ENCODE data around the gene RALB.
"Not testable (repeated sequence)": the region's sequence is repeated elsewhere in the genome, so short reads cannot be mapped to it uniquely, and the experiment has no call there.

The RALB gene

GRCh38 chr2:120244656-120245519, 7.8 kb upstream of the RALB start:
- DNase-seq, result no peak

DNA sequence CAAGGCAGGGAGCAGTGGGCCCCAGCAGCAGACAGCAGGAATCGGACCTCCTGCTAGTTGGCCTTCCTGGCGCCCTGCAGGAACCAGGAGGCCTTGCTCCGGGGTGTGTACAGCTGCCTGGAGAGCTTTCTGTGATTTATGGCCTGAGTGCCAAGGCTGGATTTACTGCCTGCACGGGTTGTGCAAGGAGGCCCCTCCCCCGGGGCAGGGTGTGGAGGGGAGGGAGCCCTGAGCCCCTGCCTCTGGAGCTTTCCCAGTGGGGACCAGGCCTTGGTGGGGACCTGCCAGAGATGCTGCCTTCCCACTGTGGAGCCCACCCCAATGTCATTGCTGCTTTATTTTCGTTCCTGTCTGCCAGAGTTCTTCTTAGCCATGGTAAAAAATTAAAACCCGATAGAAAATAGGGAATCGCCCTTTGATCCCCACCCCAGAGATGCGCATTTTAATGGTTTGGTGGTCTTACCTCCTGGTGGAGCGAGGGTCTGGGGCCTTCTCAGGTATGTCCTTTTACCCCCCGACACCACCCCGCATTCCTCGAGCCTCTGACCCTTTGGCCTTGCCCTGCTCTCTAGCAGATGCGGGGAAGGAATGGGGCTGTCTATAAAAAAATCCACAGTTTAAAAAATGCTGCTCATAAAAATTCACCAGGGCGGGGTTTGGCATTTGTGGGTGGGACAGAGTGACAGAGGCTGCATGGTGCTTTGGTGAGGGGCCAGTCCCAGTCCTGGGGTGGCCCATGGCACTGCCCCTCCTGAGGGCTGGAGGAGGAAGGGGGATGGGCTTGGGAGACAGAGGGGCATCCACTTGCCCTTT, 6.9 kb upstream of the RALB start:
- DNase-seq, result no peak

DNA sequence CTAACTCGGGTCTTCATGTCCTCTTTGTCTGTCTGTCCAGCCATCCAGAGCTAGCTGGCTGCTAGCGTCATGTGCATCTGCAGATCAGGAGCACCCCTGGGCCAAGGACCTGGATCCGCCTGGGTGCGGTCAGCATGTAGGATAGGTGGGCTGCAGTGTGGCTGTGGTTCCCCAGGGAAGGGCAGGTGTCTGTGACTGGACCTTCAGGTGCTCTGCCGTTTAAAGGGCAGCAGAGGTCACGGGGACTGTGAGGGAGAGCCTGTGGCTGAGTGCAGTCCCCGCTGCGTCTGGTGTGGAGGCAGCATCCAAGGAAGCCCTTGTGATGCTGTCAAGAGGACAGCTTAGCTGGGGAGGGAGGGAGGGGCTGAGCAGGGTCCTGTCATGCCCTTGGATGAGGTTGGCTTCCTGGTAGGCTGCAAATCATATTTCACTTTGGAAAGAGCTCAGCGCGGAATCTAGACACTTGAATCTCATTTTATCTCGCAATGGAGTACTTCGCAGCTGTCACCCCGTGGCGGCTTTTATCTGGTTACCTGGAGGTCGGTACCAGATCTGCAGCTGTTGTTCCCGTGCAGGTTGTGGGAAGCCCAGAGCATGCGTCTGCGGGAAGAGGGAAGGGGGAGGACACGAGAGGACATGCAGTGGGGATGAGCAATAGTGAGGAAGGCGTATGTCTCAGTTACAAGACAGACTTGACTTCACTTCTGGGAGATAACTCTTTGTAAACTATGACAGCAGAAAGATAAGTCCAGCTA, 5.9 kb upstream of the RALB start:
- DNase-seq, result no peak

DNA sequence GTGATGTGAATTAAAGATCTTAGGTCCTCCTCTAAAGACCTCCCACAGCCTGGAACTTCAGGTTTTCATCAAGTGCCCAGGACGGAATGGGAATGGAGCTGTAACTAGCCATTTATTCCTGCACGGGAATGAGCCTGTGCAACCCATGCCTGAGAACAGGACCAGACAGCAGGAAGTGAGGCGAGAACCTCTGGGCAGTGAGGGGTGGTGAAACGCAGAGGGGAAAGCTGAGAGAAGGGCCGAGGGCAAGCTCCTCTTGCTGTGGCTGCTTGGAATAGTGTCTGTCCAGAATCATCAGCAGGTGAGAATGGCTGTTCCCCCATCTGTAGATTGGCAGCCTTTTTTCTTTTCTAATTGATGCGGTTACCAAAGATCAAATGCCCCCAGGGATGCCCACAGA, 4.8 kb upstream of the RALB start:
- no peak for DNase-seq

DNA sequence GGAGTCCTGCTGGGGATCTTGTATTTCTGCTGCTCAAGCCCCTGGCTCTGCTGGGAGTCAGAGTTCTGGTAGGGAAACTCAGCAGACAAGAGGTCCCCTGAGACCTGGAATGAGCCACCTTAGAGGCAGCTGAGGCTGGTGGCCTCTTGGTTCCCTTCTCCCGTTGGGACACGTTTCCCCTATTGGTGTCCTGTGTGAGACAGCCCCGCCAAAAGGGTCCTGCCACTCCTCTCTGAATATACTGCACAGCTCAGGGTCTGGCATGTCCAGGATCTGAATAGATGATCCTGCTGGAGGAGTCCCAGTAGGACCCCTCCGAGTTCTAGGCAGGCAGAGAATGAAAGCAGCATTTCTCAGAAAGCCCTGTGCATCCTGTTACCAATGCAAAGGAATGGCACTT, 2.0 kb upstream of the RALB start:
- DNase-seq, result no peak

- DNase-seq, result no peak
These were observed 1.6 kb upstream of the RALB start for GRCh38 chr2:120251078-120251477.

DNA sequence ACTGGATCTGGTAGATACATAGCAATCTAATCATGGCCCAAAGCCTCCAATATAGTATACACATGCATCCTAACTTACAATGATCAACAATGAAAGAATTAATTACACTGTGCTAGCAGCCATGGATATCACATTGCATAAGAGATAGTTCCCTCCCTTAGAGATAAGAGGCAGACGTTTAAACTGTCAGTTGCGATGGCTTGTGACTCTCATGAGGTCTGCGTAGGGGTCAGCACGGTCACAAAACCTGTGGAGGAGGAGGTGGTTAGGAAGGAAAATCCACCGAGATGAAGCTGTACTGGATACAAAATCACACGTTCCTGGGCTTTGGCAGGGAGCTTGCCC, 800 bp upstream of the RALB start:
- no peak for DNase-seq

DNA sequence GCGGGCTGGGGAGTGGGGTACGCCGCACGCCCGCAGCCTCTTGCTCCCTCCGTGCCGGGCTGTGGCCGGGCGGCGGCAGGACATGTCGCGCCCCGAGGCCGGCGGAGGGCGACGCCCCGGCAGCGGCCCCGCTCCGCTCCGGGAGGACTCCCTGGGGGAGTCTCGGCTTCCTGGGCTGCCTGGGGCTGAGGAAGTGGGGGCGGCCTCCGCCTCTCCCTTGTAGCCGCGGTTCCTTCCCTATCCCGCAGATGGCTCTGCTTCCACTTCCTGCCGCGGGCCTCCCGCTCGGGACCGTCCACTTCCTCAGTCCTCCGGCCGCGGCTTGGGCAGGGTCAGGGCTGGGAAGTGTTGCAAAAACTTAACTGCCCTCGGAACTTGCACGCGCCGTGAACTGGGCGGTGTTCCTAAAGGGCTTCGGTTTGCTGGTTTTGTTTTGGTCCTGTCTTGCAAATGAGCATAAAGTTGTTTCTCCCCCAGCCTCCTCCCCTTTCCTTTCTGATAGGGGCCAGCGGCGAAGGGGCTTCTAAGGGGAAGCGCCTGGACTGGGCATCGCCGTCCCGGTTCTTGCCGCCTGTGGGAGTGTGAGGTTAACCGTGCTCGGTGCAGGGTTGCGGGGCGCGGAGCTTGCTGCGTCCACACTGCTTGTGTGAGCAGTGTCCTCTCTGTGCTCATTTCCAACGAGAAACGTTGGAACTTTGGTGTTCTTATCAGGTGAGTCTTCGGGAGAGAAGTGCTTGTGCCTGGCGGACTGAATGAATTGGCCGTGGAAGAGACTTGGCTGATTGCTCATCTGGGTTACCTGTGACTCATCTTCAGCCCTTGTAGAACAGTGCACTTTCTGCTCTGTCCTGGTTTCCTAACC, 600 bp downstream of the RALB start:
- DNase-seq, result peak; percentile 57

GRCh38 chr2:120254178-120254577, 1.5 kb downstream of the RALB start:
- no peak for DNase-seq

GRCh38 chr2:120255071-120255470, 2.4 kb downstream of the RALB start:
- no peak for DNase-seq

DNA sequence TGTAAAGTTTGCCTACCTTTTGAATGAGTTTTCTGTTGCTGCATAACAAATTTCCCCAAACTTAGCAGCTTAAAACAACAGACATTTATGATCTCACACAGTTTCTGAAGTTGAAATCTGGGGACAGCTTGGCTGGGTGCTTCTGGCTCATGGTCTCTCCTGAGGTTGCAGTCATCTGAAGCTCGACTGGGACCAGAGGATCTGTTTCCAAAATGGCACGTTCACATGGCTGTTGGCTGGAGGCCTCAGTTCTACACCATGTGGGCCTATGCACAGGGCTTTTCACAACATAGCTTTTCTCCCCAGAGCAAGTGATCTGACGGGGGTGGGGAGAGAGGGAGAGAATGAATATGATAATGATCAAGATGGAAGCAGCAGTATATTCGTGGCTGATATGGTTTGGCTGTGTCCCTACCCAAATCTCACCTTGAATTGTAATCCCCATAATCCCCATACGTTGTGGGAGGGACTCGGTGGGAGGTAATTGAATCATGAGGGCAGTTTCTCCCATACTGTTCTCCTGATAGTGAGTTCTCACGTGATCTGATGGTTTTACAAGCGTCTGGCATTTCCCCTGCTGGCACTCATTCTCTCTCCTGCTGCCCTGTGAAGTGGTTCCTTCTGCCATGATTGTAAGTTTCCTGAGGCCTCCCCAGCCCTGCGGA, 3.5 kb downstream of the RALB start:
- DNase-seq, result no peak

DNA sequence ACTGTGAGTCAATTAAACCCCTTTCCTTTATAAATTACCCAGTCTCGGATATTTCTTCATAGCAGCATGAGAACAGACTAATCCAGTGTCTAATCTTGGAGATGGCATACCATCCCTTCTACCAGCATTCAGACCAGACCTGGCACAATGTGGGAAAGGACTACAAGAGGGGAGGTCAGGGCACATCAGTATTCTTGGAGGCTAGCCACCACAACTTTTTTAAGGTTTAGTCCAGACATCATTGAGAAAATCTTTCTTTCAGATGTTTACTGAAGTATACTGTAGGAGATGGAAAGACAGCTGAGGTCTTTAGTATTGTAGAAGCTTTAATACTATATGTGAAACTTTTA, 4.0 kb downstream of the RALB start:
- DNase-seq, result no peak

DNA sequence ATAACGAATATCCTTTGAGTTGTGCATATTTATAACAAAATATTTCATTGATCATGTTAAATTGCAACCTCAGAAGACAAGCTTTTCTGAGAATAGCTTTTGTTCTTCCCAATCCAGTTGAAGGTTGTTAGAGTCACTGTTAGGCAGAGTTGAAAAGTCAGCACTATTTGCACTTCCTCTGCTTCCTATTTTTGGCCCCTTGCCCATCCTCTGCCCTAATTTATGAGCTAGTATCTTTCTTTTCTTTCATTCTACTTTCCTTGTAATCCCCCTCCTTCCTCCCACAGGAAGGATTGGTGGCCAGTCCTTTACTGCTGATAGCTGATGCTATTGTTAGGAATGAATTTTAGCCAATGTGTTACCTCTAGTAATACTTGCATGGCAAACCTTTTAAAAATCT, 4.9 kb downstream of the RALB start:
- peak; percentile 78 for DNase-seq

DNA sequence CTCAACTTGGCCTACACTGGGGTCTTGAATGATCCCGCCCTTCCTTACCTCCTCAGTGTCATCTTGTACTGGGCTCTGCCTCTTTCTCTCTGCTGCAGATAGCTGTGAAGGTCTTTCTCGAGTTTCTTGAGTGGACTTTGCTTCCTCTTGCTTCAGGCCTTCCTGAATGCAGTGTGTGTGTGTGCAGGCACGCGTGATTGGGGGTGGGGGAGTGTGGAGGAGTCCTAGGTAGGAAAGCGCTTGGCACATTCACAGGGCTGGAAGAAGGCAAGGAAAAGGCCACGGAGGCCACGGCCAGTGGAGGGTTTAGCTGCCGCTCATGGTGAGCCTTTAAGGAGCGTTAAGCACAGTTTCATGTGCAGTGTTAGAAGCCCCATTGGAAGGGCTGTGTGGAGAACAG, 5.5 kb downstream of the RALB start:
- no peak for DNase-seq

DNA sequence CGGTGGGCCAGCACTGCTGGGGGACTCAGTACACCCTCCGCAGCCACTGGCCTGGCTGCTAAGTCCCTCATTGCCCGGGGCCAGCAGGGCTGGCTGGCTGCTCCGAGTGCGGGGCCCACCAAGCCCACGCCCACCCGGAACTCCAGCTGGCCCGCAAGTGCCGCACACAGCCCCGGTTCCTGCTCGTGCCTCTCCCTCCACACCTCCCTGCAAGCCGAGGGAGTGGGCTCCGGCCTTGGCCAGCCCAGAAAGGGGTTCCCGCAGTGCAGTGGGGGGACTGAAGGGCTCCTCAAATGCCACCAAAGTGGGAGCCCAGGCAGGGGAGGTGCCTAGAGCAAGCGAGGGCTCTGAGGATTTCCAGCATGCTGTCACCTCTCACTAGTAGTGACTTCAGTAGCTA, 7.3 kb downstream of the RALB start:
- not testable (repeated sequence) for DNase-seq

DNA sequence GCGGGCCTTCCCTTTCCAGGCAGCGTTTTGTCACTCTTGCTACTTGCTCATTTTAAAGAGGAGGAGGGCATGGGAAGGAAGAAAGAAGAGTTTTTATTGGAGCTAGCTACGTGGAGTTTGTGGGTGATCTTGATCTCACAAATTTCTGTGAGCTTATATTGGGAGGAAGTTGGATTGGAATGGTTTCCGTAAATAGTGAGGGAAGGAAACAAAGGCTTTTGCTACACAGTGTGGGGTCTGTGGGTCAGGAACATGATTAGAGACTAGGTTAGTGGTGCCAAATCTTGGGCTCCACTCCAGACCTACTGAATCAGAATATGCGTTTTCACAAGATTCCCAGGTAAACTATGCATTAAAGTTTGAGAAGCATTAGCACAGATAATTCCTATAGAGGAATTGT, 8.1 kb downstream of the RALB start:
- no peak for DNase-seq

DNA sequence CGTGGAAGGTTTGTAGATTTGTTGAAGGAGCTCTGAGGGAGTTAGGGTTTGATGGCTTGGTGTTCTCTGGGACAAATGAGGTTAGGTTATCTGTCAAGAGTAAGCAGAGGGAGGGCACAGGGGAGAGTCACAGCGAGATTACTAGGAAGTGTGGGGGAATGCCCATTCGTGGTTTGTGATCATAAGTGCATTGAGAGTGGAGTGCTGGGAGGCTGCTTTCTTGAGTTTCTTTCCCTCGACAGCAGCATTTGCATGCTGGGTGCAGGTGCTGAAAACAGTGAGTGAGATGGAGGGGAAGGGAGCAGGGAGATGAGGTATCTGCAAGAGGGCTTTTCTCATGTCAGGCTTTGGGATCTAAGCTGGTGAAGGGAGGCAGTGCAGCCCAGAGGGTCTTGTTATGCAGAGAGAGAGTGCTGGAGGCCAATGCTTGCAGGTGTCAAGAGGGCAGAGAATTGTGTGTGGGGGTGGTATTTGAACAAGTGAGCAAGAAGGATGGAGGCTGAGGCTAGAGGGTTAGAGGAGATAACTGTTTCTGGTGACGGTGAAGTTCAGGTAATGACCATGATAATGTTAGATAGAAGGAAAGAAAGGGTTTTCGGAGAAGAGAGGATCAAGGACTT, 8.8 kb downstream of the RALB start:
- DNase-seq, result no peak

- no peak for DNase-seq
These were observed 9.5 kb downstream of the RALB start for GRCh38 chr2:120262150-120262549.

- DNase-seq, result no peak
These were observed 10.2 kb downstream of the RALB start for GRCh38 chr2:120262761-120263428.

DNA sequence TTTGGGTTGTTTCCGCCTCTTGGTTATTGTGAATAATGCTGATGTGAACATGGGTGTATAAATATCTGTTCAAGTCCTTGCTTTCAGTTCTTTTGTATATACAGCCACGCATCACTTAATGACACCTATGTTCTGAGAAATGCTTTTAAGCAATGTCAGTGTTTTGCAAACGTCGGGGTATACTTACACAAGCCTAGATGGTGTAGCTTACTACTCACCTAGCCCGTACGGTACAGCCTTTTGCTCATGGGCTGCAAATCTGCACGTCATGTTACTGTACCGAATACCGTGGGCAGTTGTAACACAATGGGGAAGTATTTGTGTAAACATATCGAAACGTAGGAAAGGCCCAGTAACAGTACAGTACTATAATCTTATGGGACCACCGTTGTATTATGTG, 12.4 kb downstream of the RALB start:
- DNase-seq, result no peak

DNA sequence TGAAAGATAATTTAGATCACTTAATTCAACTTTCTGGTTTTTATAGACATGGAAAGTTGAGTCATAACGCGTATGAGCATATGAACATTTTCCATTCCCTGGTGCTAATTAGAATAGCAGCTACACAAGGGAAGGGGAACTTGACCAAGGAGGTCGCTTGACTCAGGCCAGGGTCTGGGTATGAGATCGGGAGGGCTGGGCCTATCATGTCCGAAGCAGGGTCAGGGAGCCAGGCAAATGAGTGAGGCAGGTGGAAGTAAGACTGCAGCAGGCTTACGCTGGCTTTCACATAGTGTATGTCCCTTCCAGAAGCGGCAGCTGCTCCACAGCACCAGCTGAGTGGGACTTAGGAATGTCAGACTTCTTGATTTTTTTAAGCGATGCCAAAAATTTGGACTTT, 14.7 kb downstream of the RALB start:
- no peak for DNase-seq
